ENCODE data around the gene TRAM2. TPM values are rescaled to one million over a fixed set of nuclear protein-coding genes. Genes with fewer than 3 reads are reported as not detected.

TRAM2 gene
- total RNA-seq, 5 donors from 2014 or later (not counting 1 experiment from before 2014, with no cell fraction given), result 8.8 to 12.1 (median 9.3) TPM

DNA sequence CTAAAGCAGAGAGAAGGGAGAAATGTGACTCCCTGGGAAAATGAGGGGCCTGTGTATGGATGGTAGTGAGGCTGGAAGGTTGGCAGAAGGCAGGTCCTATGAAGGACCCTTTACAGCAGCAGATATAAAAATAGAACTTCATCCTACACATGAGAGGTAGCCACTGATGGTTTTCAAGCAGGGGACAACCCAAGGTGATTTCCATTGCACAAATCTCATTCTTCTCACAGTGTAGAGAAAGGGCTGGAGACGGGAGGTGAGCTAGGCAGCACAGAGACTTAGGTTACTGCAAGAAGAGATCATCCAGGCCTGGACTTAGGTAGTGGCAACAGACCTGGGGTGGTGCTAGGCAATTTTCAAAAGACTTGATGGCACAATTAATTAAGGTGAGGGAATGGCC is 30.7 kb downstream of the TRAM2 start:
- H3K27ac ChIP-seq (ENCODE audit: low read length), result no peak overlapping the region
- no peaks in the 10 kb centered on the region for H3K27me3 ChIP-seq (replicated peaks in 1 of 2; ENCODE audit: control insufficient read depth in 2 of 2, extremely low read depth in 1 of 2, insufficient read depth in 2 of 2, low read length in 1 of 2)
- ATAC-seq (replicated peaks in 1 of 4) (no peak), DNase-seq (no peak)
- Mint-ChIP-seq H3K9me3 (no peaks in the 10 kb centered on the region), H3K27me3 (no peaks in the 10 kb centered on the region), H3K27ac (no peak overlapping the region), H3K36me3 (peaks cover 28% of the 10 kb centered on the region), H3K4me3 (no peak overlapping the region), H3K4me1 (peaks cover 21 to 45% (median 33%) of the 10 kb centered on the region in 3 donors)
- POLR2A ChIA-PET, result no interaction called here
- no CpG with 5 or more reads among the region's 1 CpG for WGBS (ENCODE audit: insufficient coverage)
- no peak overlapping the region for H3K4me3 ChIP-seq (ENCODE audit: control insufficient read depth in 1 of 2, extremely low read depth in 1 of 2, low read length in 1 of 2)
- no peaks in the 10 kb centered on the region for H3K36me3 ChIP-seq (ENCODE audit: control insufficient read depth in 2 of 2, extremely low read depth in 1 of 2, insufficient read depth in 1 of 2, low read length in 1 of 2)
- no peaks in the 10 kb centered on the region for H3K4me1 ChIP-seq (ENCODE audit: control insufficient read depth in 1 of 2, extremely low read depth in 1 of 2, insufficient read depth in 2 of 2, low read length in 2 of 2)
- CTCF ChIA-PET, result no interaction called here
- no peaks in the 10 kb centered on the region for H3K9me3 ChIP-seq

DNA sequence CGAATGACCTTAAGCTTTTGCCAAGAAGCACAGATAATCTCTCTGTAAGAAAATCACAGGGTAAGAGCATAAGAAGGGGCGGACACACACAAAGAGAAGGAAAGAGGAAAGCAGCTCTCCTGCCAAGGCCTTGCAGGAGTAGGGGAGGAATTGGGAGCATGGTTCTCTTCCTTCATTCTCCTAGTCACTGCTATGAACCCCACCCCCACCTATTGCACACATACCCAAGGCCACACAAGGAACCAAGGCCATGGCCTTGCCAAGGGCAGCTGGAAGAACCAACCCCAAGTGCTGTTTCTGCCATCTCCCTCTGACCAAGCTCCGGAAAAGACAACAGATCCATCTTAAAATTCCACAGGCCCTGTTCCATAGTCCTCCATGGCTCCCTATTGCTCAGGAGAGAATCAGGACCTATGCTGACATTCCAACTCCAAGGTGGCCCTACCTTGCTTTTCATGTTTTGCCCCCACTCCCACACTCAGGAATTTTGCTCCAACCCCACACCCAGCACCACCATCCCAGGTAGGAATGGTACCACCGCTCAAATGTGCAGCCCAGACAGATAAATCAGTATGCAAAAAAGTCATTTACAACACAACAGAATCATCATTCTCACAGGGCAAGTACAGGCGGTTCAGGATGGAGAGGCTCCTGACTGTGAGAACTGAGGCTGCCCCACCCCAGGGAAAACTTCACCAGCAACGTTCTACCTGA is 31.3 kb downstream of the TRAM2 start:
- Histone ChIP-seq H3K4me3 (ENCODE audit: control insufficient read depth in 1 of 2, extremely low read depth in 1 of 2, low read length in 1 of 2) (no peak overlapping the region), H3K36me3 (ENCODE audit: control insufficient read depth in 2 of 2, extremely low read depth in 1 of 2, insufficient read depth in 1 of 2, low read length in 1 of 2) (no peaks in the 10 kb centered on the region), H3K27me3 (replicated peaks in 1 of 2; ENCODE audit: control insufficient read depth in 2 of 2, extremely low read depth in 1 of 2, insufficient read depth in 2 of 2, low read length in 1 of 2) (no peaks in the 10 kb centered on the region), H3K27ac (ENCODE audit: low read length) (no peak overlapping the region), H3K4me1 (ENCODE audit: control insufficient read depth in 1 of 2, extremely low read depth in 1 of 2, insufficient read depth in 2 of 2, low read length in 2 of 2) (no peaks in the 10 kb centered on the region), H3K9me3 (no peaks in the 10 kb centered on the region)
- Mint-ChIP-seq H3K27ac (no peak overlapping the region), H3K36me3 (peaks cover 28% of the 10 kb centered on the region), H3K9me3 (no peaks in the 10 kb centered on the region), H3K27me3 (no peaks in the 10 kb centered on the region), H3K4me3 (no peak overlapping the region), H3K4me1 (peaks cover 20 to 47% (median 28%) of the 10 kb centered on the region in 3 donors)
- DNase-seq (no peak), ATAC-seq (replicated peaks in 1 of 4) (no peak)
- ChIA-PET POLR2A (no interaction called here), CTCF (no interaction called here)
- 76% methylated on average over 5 of the region's 6 CpGs for WGBS (ENCODE audit: insufficient coverage)

- Mint-ChIP-seq H3K36me3 (peaks cover 24% of the 10 kb centered on the region), H3K27ac (no peak overlapping the region), H3K4me1 (peaks cover 23 to 48% (median 28%) of the 10 kb centered on the region in 3 donors), H3K9me3 (no peaks in the 10 kb centered on the region), H3K4me3 (no peak overlapping the region), H3K27me3 (no peaks in the 10 kb centered on the region)
- ChIA-PET POLR2A (no interaction called here), CTCF (no interaction called here)
- Histone ChIP-seq H3K4me1 (ENCODE audit: control insufficient read depth in 1 of 2, extremely low read depth in 1 of 2, insufficient read depth in 2 of 2, low read length in 2 of 2) (no peaks in the 10 kb centered on the region), H3K27ac (ENCODE audit: low read length) (no peak overlapping the region), H3K36me3 (ENCODE audit: control insufficient read depth in 2 of 2, extremely low read depth in 1 of 2, insufficient read depth in 1 of 2, low read length in 1 of 2) (no peaks in the 10 kb centered on the region), H3K27me3 (replicated peaks in 1 of 2; ENCODE audit: control insufficient read depth in 2 of 2, extremely low read depth in 1 of 2, insufficient read depth in 2 of 2, low read length in 1 of 2) (no peaks in the 10 kb centered on the region), H3K4me3 (ENCODE audit: control insufficient read depth in 1 of 2, extremely low read depth in 1 of 2, low read length in 1 of 2) (no peak overlapping the region), H3K9me3 (no peaks in the 10 kb centered on the region)
- 85% methylated on average over 7 of the region's 9 CpGs for WGBS (ENCODE audit: insufficient coverage)
- no peak for DNase-seq
- ATAC-seq (replicated peaks in 1 of 4), result no peak
Observed at GRCh38 chr6:52544602-52545405, 32.1 kb downstream of the TRAM2 start.

GRCh38 chr6:52543729-52544601 is 32.9 kb downstream of the TRAM2 start:
- peaks cover 23% of the 10 kb centered on the region for H3K36me3 Mint-ChIP-seq
- no peaks in the 10 kb centered on the region for H3K27me3 Mint-ChIP-seq
- peaks cover 26 to 44% (median 32%) of the 10 kb centered on the region in 3 donors for H3K4me1 Mint-ChIP-seq
- CTCF ChIA-PET, result interaction anchor here in 1 of 2 donors (0.5 kb wide), 1 partner anchor 12 kb away, joined by 4 read pairs; no protein-coding TSS in a partner anchor
- no peak for ATAC-seq (replicated peaks in 1 of 4)
- H3K36me3 ChIP-seq (ENCODE audit: control insufficient read depth in 2 of 2, extremely low read depth in 1 of 2, insufficient read depth in 1 of 2, low read length in 1 of 2), result no peaks in the 10 kb centered on the region
- H3K9me3 Mint-ChIP-seq, result no peaks in the 10 kb centered on the region
- POLR2A ChIA-PET, result no interaction called here
- no peak overlapping the region for H3K4me3 ChIP-seq (ENCODE audit: control insufficient read depth in 1 of 2, extremely low read depth in 1 of 2, low read length in 1 of 2)
- H3K9me3 ChIP-seq, result no peaks in the 10 kb centered on the region
- no peak for DNase-seq
- H3K27ac ChIP-seq (ENCODE audit: low read length), result no peak overlapping the region
- no peaks in the 10 kb centered on the region for H3K27me3 ChIP-seq (replicated peaks in 1 of 2; ENCODE audit: control insufficient read depth in 2 of 2, extremely low read depth in 1 of 2, insufficient read depth in 2 of 2, low read length in 1 of 2)
- H3K27ac Mint-ChIP-seq, result no peak overlapping the region
- WGBS (ENCODE audit: insufficient coverage), result 96% methylated on average over 8 of the region's 10 CpGs
- no peak overlapping the region for H3K4me3 Mint-ChIP-seq
- no peaks in the 10 kb centered on the region for H3K4me1 ChIP-seq (ENCODE audit: control insufficient read depth in 1 of 2, extremely low read depth in 1 of 2, insufficient read depth in 2 of 2, low read length in 2 of 2)

DNA sequence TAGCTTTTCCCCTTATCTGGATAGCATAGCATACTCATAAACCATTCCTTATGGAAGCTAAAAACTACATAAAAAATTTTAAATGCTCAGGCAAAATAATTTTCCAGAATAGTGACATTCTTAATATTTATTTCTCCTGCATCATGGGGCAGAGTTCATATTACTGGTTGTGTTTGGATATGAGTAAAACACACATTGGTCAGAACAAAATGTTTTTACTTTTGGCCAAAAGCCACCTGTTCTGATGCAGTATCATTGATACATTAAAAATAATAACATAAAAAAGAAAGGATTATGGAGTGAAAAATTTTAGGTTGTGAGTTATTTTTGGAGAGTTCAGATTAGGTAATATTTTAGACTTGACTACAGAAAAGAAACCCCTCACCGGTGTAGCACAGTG is 33.6 kb downstream of the TRAM2 start:
- Mint-ChIP-seq H3K9me3 (no peaks in the 10 kb centered on the region), H3K27ac (no peak overlapping the region), H3K4me3 (no peak overlapping the region), H3K27me3 (no peaks in the 10 kb centered on the region), H3K36me3 (peaks cover 21% of the 10 kb centered on the region), H3K4me1 (peaks cover 32 to 50% (median 37%) of the 10 kb centered on the region in 3 donors)
- no peak overlapping the region for H3K27ac ChIP-seq (ENCODE audit: low read length)
- CTCF ChIA-PET, result no interaction called here
- H3K4me1 ChIP-seq (ENCODE audit: control insufficient read depth in 1 of 2, extremely low read depth in 1 of 2, insufficient read depth in 2 of 2, low read length in 2 of 2), result peaks cover 0 to 3% of the 10 kb centered on the region in 2 experiments
- H3K4me3 ChIP-seq (ENCODE audit: control insufficient read depth in 1 of 2, extremely low read depth in 1 of 2, low read length in 1 of 2), result no peak overlapping the region
- no peak for DNase-seq
- H3K36me3 ChIP-seq (ENCODE audit: control insufficient read depth in 2 of 2, extremely low read depth in 1 of 2, insufficient read depth in 1 of 2, low read length in 1 of 2), result no peaks in the 10 kb centered on the region
- no peaks in the 10 kb centered on the region for H3K9me3 ChIP-seq
- POLR2A ChIA-PET, result no interaction called here
- H3K27me3 ChIP-seq (replicated peaks in 1 of 2; ENCODE audit: control insufficient read depth in 2 of 2, extremely low read depth in 1 of 2, insufficient read depth in 2 of 2, low read length in 1 of 2), result no peaks in the 10 kb centered on the region
- WGBS (ENCODE audit: insufficient coverage), result no CpG with 5 or more reads among the region's 1 CpG
- no peak for ATAC-seq (replicated peaks in 1 of 4)

DNA sequence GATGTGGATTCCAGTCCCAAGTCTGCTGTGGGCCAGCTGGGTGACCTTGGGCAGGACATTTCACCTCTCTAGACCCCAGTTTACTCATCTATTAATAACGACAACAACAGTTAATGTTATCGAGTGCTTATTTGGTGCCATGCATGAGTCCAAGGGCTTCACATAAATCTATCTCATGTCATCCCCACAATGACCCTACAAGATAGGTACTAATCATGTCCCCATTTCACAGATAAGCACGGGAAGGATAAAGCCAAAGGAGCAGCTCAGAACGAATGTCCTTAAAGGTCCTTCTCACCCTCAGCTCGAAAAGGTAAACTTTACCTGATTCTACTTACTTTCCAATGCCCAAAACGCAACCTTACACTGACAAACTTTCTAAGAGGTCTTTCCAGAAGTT is 35.7 kb downstream of the TRAM2 start:
- Histone ChIP-seq H3K4me3 (ENCODE audit: control insufficient read depth in 1 of 2, extremely low read depth in 1 of 2, low read length in 1 of 2) (no peak overlapping the region), H3K4me1 (ENCODE audit: control insufficient read depth in 1 of 2, extremely low read depth in 1 of 2, insufficient read depth in 2 of 2, low read length in 2 of 2) (peaks cover 8 to 24% of the 10 kb centered on the region in 2 experiments), H3K9me3 (no peaks in the 10 kb centered on the region), H3K36me3 (ENCODE audit: control insufficient read depth in 2 of 2, extremely low read depth in 1 of 2, insufficient read depth in 1 of 2, low read length in 1 of 2) (no peaks in the 10 kb centered on the region), H3K27ac (ENCODE audit: low read length) (no peak overlapping the region), H3K27me3 (replicated peaks in 1 of 2; ENCODE audit: control insufficient read depth in 2 of 2, extremely low read depth in 1 of 2, insufficient read depth in 2 of 2, low read length in 1 of 2) (no peaks in the 10 kb centered on the region)
- no peaks in the 10 kb centered on the region for H3K9me3 Mint-ChIP-seq
- H3K27me3 Mint-ChIP-seq, result no peaks in the 10 kb centered on the region
- H3K4me3 Mint-ChIP-seq, result no peak overlapping the region
- H3K27ac Mint-ChIP-seq, result no peak overlapping the region
- POLR2A ChIA-PET, result no interaction called here
- WGBS (ENCODE audit: insufficient coverage), result 100% methylated on average over 2 of the region's 6 CpGs
- no peak for ATAC-seq (replicated peaks in 1 of 4)
- CTCF ChIA-PET, result no interaction called here
- no peak for DNase-seq
- peaks cover 41 to 53% (median 46%) of the 10 kb centered on the region in 3 donors for H3K4me1 Mint-ChIP-seq
- peaks cover 15% of the 10 kb centered on the region for H3K36me3 Mint-ChIP-seq
